ENCODE data around the gene RAB7B. TPM values are rescaled to one million over a fixed set of nuclear protein-coding genes. Genes with fewer than 3 reads are reported as not detected.

Gene RAB7B
- total RNA-seq, 1 donor from 2014 or later = 4.4 TPM

DNA sequence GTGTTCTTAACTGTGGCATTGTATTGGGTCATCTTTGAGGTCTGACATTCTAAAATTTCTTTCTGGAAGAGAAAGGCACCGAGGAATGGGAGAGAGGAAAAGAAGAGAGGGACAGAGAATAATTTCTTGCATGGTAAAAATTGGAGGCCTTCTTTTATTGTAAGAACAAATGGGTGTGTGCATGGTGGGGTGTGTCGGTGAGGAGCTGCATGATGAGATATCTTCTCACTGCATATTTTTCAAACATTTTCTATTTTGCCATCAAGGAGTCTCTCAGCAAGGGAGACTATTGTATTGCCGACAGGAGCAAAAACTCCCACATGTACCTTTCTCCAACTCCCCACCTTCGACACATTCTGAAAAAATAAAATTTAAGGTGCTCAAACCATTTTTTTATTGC, 27.0 kb upstream of the RAB7B start:
- H3K4me3 Mint-ChIP-seq = no peak overlapping the region

DNA sequence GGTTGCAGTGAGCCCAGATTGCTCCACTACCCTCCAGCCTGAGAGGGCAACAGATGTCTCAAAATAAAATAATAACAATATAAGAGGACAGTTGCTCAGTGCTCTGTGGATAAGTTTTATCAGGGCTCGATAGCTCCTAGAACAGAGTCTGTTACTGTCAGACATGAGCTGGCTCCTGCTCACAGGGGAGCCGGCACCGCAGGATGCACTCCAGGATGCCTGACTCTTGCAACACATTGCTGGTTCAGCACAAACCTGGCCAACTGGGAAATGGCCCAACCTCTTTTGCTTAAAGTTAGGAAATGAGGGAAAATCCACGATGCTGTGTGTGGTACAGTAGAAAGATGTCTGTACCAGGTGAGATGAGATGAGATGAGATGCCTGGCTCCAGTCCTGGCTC, 26.3 kb upstream of the RAB7B start:
- Mint-ChIP-seq H3K4me1 (peaks cover 22% of the 10 kb centered on the region), H3K27ac (ENCODE audit: unreplicated experiment) (no peak overlapping the region), H3K9me3 (peaks cover 4% of the 10 kb centered on the region), H3K4me3 (no peak overlapping the region), H3K36me3 (ENCODE audit: low read depth) (no peaks in the 10 kb centered on the region), H3K27me3 (ENCODE audit: low read depth) (peaks cover 3% of the 10 kb centered on the region)
- TF ChIP-seq, protein P1, sequence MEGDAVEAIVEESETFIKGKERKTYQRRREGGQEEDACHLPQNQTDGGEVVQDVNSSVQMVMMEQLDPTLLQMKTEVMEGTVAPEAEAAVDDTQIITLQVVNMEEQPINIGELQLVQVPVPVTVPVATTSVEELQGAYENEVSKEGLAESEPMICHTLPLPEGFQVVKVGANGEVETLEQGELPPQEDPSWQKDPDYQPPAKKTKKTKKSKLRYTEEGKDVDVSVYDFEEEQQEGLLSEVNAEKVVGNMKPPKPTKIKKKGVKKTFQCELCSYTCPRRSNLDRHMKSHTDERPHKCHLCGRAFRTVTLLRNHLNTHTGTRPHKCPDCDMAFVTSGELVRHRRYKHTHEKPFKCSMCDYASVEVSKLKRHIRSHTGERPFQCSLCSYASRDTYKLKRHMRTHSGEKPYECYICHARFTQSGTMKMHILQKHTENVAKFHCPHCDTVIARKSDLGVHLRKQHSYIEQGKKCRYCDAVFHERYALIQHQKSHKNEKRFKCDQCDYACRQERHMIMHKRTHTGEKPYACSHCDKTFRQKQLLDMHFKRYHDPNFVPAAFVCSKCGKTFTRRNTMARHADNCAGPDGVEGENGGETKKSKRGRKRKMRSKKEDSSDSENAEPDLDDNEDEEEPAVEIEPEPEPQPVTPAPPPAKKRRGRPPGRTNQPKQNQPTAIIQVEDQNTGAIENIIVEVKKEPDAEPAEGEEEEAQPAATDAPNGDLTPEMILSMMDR (conservative IDR thresholded peaks at IDR 0.05) = no peak
- no peak for DNase-seq (ENCODE audit: low read depth, low spot score)

More for the DNA sequence above, 27.0 kb upstream of the RAB7B start:
- H3K9me3 Mint-ChIP-seq = peaks cover 4% of the 10 kb centered on the region
- no peaks in the 10 kb centered on the region for H3K36me3 Mint-ChIP-seq (ENCODE audit: low read depth)
- DNase-seq (ENCODE audit: low read depth, low spot score) = no peak
- H3K4me1 Mint-ChIP-seq = peaks cover 20% of the 10 kb centered on the region
- H3K27ac Mint-ChIP-seq (ENCODE audit: unreplicated experiment) = no peak overlapping the region
- TF ChIP-seq, protein P1 (conservative IDR thresholded peaks at IDR 0.05) = no peak
- H3K27me3 Mint-ChIP-seq (ENCODE audit: low read depth) = peaks cover 9% of the 10 kb centered on the region

DNA sequence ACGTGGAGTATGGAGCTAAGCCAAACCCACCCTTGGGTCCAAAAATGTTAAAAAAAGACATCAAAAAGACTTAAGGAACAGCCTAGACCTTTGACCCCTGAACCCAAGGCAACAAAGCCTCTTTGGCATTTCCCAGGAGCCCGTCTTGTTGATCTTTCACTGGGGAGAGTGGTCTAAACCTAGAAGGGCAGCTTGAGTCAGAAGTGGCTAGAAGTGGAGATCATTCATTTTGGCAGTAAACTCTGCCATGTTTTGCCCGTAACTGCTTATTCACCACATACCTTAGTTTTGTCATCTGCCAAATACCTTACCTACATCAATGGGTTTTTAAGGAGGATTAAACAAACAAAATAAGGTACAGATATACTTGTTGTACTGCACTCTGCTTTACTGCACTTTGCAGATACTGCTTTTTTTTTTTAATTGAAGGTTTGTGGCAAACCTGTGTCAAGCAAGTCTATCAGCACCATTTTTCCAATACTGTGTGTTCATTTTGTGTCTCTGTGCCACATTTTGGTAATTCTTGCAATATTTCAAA, 22.2 kb upstream of the RAB7B start:
- Mint-ChIP-seq H3K27ac (ENCODE audit: unreplicated experiment) (no peak overlapping the region), H3K36me3 (ENCODE audit: low read depth) (no peaks in the 10 kb centered on the region), H3K4me1 (peaks cover 21% of the 10 kb centered on the region), H3K4me3 (no peak overlapping the region), H3K27me3 (ENCODE audit: low read depth) (peaks cover 3% of the 10 kb centered on the region), H3K9me3 (peaks cover 8% of the 10 kb centered on the region)
- DNase-seq (ENCODE audit: low read depth, low spot score) = no peak
- TF ChIP-seq, protein P1 (conservative IDR thresholded peaks at IDR 0.05) = no peak

DNA sequence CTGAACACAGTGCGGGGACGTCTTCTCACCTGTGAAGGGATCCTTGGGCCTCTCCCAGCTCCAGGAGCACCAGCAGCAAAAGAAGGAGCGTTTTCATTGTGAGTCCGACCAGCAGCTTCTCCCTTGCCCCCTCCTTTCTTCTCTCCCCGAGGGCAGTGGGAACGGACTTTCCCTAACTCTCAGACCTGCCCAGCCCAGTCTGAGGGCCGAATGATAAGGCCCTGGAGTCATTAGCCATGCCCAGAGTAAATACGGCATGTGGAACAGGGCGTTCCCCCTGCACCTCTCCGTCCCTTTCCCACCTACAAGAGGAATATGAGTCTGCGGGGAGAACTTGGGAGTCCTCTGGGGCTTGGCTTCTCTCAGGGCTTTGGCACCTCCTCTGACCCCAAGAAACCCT, 20.5 kb upstream of the RAB7B start, which contains the start of gene CTSE:
CTSE (minus strand) TSS at position 201 of the 400 bp plus-strand sequence; CDS start at position 97, 104 bp downstream.
- no peaks in the 10 kb centered on the region for H3K36me3 Mint-ChIP-seq (ENCODE audit: low read depth)
- H3K27me3 Mint-ChIP-seq (ENCODE audit: low read depth) = peaks cover 2% of the 10 kb centered on the region
- TF ChIP-seq, protein P1 (conservative IDR thresholded peaks at IDR 0.05) = no peak
- H3K4me3 Mint-ChIP-seq = no peak within 1 kb of the TSS
- DNase-seq (ENCODE audit: low read depth, low spot score) = no peak
- H3K9me3 Mint-ChIP-seq = peaks cover 8% of the 10 kb centered on the region
- H3K4me1 Mint-ChIP-seq = peaks cover 21% of the 10 kb centered on the region
- H3K27ac Mint-ChIP-seq (ENCODE audit: unreplicated experiment) = no peak within 1 kb of the TSS

DNA sequence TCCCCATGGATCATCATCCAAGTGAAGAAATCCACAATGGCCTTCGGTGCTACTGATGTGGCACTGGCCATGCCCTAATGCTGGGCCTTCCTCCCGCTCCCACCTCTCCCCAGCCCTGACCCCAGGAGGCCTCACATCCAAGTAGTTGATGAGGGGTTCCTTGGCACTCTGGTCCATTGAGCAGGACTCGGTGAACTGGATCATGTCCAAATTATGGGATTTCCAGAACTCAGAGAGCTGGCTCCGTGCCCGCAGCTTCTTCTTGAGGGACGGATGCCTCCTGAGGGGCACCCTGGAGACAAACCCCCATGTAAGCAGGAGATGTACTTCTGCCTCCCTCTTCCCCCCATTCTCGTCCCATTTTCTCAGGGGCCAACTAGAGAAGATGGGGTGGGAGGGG, 19.6 kb upstream of the RAB7B start:
- Mint-ChIP-seq H3K4me1 (peaks cover 21% of the 10 kb centered on the region), H3K36me3 (ENCODE audit: low read depth) (no peaks in the 10 kb centered on the region), H3K9me3 (peaks cover 9% of the 10 kb centered on the region), H3K27me3 (ENCODE audit: low read depth) (no peaks in the 10 kb centered on the region), H3K27ac (ENCODE audit: unreplicated experiment) (no peak overlapping the region), H3K4me3 (no peak overlapping the region)
- TF ChIP-seq, protein P1 (conservative IDR thresholded peaks at IDR 0.05) = no peak
- no peak for DNase-seq (ENCODE audit: low read depth, low spot score)
